ENCODE measurements around the gene TRPT1. TPM values are rescaled to one million over a fixed set of nuclear protein-coding genes. Genes with fewer than 3 reads are reported as not detected.

Gene TRPT1
- total and polyA plus RNA-seq, 2 experiments from 2014 or later = 50.7 to 66.0 TPM

DNA sequence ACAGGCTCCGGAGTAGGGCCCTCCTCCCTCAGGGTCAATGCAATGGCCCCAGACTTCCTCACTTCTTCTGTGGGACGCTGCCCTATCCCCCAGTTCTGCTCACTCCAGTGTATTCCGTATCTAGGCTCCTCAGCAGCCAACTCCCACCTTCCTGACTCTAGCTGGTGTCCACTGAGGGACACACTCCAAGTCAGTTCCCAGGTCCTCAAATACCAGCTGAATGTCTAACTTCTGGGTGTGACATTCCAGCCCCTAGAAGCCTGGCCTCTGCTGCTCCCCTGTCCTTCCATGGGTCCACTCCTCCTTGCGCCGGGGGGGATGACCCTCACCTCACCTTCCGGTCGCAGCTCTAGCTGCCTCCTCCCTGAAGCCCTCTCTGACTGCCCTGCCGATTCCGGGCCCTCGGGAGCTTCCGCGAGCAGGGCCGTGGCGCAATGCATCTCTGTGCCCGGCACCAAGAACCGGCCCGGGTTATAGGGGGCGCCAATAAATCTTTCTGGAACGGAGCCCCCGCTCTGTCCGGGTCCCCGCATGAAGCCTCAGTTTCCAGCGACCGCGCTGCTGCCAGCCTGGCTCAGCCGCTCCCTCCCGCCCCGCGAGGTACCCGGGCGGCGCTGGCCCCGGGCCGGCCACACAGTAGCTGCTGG lies 43.0 kb upstream of the TRPT1 start:
- H3F3A ChIP-seq (ENCODE audit: insufficient read depth) = peaks cover 23% of the 10 kb centered on the region
- in situ Hi-C loops (cut with MboI) = no loop called here
- peaks cover 23% of the 10 kb centered on the region for H3K4me1 ChIP-seq (ENCODE audit: insufficient read depth)
- no peaks in the 10 kb centered on the region for H3K27me3 ChIP-seq (replicated peaks; ENCODE audit: insufficient read depth)
- no peak for TF ChIP-seq EZH2phosphoT487 (IDR thresholded peaks at IDR 0.05; ENCODE audit: insufficient read depth, low read depth)
- no peak for TF ChIP-seq EZH2 (IDR thresholded peaks at IDR 0.05; ENCODE audit: insufficient read depth, poor library complexity, severe bottlenecking)
- peak overlapping the region; percentile 75 for H3K4me3 ChIP-seq
- DNase-seq = peak; percentile 75
- peak overlapping the region; percentile 54 for H2AFZ ChIP-seq
- H3K9ac ChIP-seq = peak overlapping the region; percentile 84
- H3K27ac ChIP-seq = peak overlapping the region; percentile 83
- no peaks in the 10 kb centered on the region for H3K9me2 ChIP-seq (ENCODE audit: insufficient read depth)
- H3K9me3 ChIP-seq (ENCODE audit: low read depth) = no peaks in the 10 kb centered on the region
- peaks cover 24% of the 10 kb centered on the region for H3K79me2 ChIP-seq (ENCODE audit: insufficient read depth)
- no peaks in the 10 kb centered on the region; the same call in 1 of the 2 replicates for H3K36me3 ChIP-seq (ENCODE audit: low read depth)
- 3% methylated on average over 18 to 32 of the region's 34 CpGs for WGBS, 2 experiments (ENCODE audit: low coverage in 1 of 2, low lambda C conversion rate in 2 of 2, missing lambda C conversion rate in 2 of 2)
- no peaks in the 10 kb centered on the region for H4K20me1 ChIP-seq (ENCODE audit: insufficient read depth)
- H3K4me2 ChIP-seq (ENCODE audit: unreplicated experiment) = peak overlapping the region; percentile 83

DNA sequence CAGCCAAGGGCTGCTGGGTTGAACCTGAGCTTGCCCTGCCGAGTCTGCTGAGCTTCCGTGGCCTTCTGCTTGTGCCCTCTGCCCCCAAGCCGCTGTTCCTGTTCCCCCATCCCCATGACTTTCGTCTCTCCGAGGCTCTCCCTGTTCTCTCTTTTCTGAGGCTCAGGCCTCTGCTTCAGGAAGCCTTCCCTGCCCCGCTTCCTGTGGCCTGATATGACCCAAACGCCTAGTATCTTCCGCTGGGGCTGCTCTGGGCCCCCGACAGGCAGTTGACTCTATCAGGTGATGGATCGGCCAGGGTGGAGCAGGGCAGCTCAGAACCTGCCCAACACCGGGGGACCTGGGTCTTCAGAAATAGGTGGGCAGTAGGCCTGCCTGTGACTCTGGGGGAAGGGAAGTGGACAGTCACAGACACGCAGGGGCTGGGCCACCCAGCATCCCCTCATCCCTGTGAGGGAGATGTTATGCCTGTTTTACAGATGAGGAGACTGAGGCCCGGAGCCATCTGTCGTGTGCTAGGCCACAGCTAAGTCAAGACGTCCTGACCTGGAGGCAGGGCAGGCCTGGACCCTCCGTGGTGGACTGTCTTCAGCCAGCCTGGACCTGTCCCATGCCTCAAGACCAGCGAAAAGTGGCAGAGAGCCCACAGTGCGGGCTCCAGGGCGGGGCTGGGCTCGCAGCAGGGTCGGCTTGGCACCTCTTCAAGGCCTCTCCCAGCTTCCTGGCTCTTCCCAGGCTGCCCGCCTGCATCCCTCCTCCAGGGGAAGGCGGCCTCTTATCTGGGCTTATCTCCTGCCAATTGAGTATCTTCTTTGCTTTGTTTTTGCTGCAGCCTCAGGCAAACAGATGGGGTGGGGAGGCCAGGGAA lies 42.3 kb upstream of the TRPT1 start:
- TF ChIP-seq EZH2phosphoT487 (IDR thresholded peaks at IDR 0.05; ENCODE audit: insufficient read depth, low read depth) (no peak), EZH2 (IDR thresholded peaks at IDR 0.05; ENCODE audit: insufficient read depth, poor library complexity, severe bottlenecking) (no peak)
- Histone ChIP-seq H3K27me3 (replicated peaks; ENCODE audit: insufficient read depth) (no peaks in the 10 kb centered on the region), H3K9me2 (ENCODE audit: insufficient read depth) (no peaks in the 10 kb centered on the region), H3F3A (ENCODE audit: insufficient read depth) (peaks cover 23% of the 10 kb centered on the region), H2AFZ (no peak overlapping the region), H3K9me3 (ENCODE audit: low read depth) (no peaks in the 10 kb centered on the region), H3K36me3 (ENCODE audit: low read depth) (peaks cover under 1% of the 10 kb centered on the region; the same call in 1 of the 2 replicates), H3K4me3 (peak overlapping the region; percentile 75), H3K27ac (peak overlapping the region; percentile 83), H3K79me2 (ENCODE audit: insufficient read depth) (peaks cover 19% of the 10 kb centered on the region), H3K4me1 (ENCODE audit: insufficient read depth) (peaks cover 23% of the 10 kb centered on the region), H3K4me2 (ENCODE audit: unreplicated experiment) (peak overlapping the region; percentile 83), H3K9ac (peak overlapping the region; percentile 84), H4K20me1 (ENCODE audit: insufficient read depth) (no peaks in the 10 kb centered on the region)
- DNase-seq = no peak
- in situ Hi-C loops (cut with MboI) = no loop called here
- 54 to 56% methylated on average over 22 of the region's 23 CpGs for WGBS, 2 experiments (ENCODE audit: low coverage in 1 of 2, low lambda C conversion rate in 2 of 2, missing lambda C conversion rate in 2 of 2)

DNA sequence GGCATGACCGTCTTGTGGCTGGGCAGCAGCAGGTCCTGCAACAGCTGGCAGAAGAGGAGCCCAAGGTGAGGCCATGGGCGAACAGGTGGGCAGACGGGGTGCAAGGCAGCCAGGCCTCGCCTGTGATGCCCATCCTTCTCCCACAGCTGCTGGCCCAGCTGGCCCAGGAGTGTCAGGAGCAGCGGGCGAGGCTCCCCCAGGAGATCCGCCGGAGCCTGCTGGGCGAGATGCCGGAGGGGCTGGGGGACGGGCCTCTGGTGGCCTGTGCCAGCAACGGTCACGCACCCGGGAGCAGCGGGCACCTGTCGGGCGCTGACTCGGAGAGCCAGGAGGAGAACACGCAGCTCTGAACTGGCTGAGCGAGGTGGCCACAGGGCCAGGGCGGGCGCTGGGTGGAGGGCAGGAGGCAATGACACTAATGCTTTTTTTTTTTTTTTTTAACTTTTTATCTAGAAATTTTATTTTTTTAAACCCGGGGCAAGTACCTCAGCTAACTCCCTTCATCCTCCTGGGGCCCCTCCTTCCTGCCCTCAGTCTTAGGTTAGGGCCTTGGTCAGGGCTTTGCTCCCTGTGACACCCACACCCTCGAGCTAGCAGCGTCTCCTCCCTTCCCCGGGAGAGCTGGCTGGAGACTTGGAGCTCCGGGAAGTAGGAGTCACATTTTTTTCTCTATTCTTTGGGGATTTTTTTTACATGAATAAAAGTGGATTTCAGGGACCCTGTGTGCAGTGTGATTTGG lies 41.4 kb upstream of the TRPT1 start:
- peak; percentile 48 for DNase-seq
- Histone ChIP-seq H2AFZ (no peak overlapping the region), H3K9me3 (ENCODE audit: low read depth) (no peaks in the 10 kb centered on the region), H3K36me3 (ENCODE audit: low read depth) (peaks cover 7% of the 10 kb centered on the region; the same call in 1 of the 2 replicates), H4K20me1 (ENCODE audit: insufficient read depth) (no peaks in the 10 kb centered on the region), H3K4me3 (no peak overlapping the region), H3K27ac (peak overlapping the region; percentile 83), H3K9me2 (ENCODE audit: insufficient read depth) (no peaks in the 10 kb centered on the region), H3K27me3 (replicated peaks; ENCODE audit: insufficient read depth) (no peaks in the 10 kb centered on the region), H3K79me2 (ENCODE audit: insufficient read depth) (peaks cover 10% of the 10 kb centered on the region), H3K4me2 (ENCODE audit: unreplicated experiment) (no peak overlapping the region), H3K4me1 (ENCODE audit: insufficient read depth) (peaks cover 23% of the 10 kb centered on the region), H3K9ac (peak overlapping the region; percentile 84; the same call in 1 of the 2 replicates), H3F3A (ENCODE audit: insufficient read depth) (peaks cover 19% of the 10 kb centered on the region)
- TF ChIP-seq EZH2 (IDR thresholded peaks at IDR 0.05; ENCODE audit: insufficient read depth, poor library complexity, severe bottlenecking) (no peak), EZH2phosphoT487 (IDR thresholded peaks at IDR 0.05; ENCODE audit: insufficient read depth, low read depth) (no peak)
- WGBS, 2 experiments (ENCODE audit: low coverage in 1 of 2, low lambda C conversion rate in 2 of 2, missing lambda C conversion rate in 2 of 2) = 79% methylated on average over 25 to 27 of the region's 27 CpGs
- in situ Hi-C loops (cut with MboI) = no loop called here

DNA sequence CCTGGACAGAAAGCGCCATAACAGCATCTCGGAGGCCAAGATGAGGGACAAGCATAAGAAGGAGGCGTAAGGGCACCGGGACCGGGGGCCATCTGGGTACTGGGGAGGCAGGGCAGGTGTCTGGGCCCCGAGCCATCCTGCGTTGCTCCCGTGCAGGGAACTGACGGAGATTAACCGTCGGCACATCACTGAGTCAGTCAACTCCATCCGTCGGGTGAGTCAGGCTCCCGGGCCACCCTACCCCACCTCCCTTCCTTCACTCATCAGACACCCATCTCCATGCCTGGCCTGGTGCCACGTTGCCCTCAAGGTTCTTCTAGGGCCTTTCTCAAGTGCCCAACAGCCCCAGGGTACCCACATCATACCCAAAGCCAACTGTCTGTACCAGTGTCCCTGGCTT lies 40.4 kb upstream of the TRPT1 start:
- peaks cover 17% of the 10 kb centered on the region for H3K4me1 ChIP-seq (ENCODE audit: insufficient read depth)
- TF ChIP-seq EZH2phosphoT487 (IDR thresholded peaks at IDR 0.05; ENCODE audit: insufficient read depth, low read depth) = no peak
- TF ChIP-seq EZH2 (IDR thresholded peaks at IDR 0.05; ENCODE audit: insufficient read depth, poor library complexity, severe bottlenecking) = no peak
- peak; percentile 38 for DNase-seq

More for the DNA sequence above, 40.4 kb upstream of the TRPT1 start:
- Histone ChIP-seq H4K20me1 (ENCODE audit: insufficient read depth) (no peaks in the 10 kb centered on the region), H2AFZ (no peak overlapping the region), H3K27me3 (replicated peaks; ENCODE audit: insufficient read depth) (no peaks in the 10 kb centered on the region), H3K79me2 (ENCODE audit: insufficient read depth) (no peaks in the 10 kb centered on the region), H3K4me3 (no peak overlapping the region), H3K4me2 (ENCODE audit: unreplicated experiment) (no peak overlapping the region), H3K9me2 (ENCODE audit: insufficient read depth) (no peaks in the 10 kb centered on the region), H3K9me3 (ENCODE audit: low read depth) (no peaks in the 10 kb centered on the region), H3F3A (ENCODE audit: insufficient read depth) (peaks cover 12% of the 10 kb centered on the region), H3K36me3 (ENCODE audit: low read depth) (peaks cover 7% of the 10 kb centered on the region; the same call in 1 of the 2 replicates), H3K9ac (no peak overlapping the region), H3K27ac (no peak overlapping the region)
- WGBS, 2 experiments (ENCODE audit: low coverage in 1 of 2, low lambda C conversion rate in 2 of 2, missing lambda C conversion rate in 2 of 2) = 69 to 77% methylated on average over 13 to 15 of the region's 15 CpGs
- in situ Hi-C loops (cut with MboI) = no loop called here

Measured in GM23248 (cell line).